ENCODE data around the gene NUTM1.

- TF ChIP-seq CTCF (IDR thresholded peaks at IDR 0.05): no peak
- TF ChIP-seq POLR2AphosphoS5 (IDR thresholded peaks at IDR 0.05): no peak
- no peak for TF ChIP-seq EP300 (IDR thresholded peaks at IDR 0.05)
- TF ChIP-seq POLR2A (IDR thresholded peaks at IDR 0.05): no peak
Measured at GRCh38 chr15:34376856-34377255, 33.7 kb downstream of the NUTM1 start.

All from upper lobe of left lung (tissue), 4 donors.